A673 (cell line): ENCODE measurements around the gene SEC63. TPM values are rescaled to one million over a fixed set of nuclear protein-coding genes. Genes with fewer than 3 reads are reported as not detected.

Experiments used
- BruUV-seq: library from RNA; stranded (reverse); fragments of 400-500 nt; replicated peaks from 2 replicates; lab custom pipeline; 2021; lab: Mats Ljungman, UMichigan
- CTCF ChIA-PET: fragments of 300-600 bp; sonication (Branson Sonifier 250); formaldehyde crosslinking; loops from one replicate; lab custom pipeline; 2022; ENCODE audit warnings: antibody characterized with exemption; lab: Charles Lee
- POLR2A ChIA-PET: fragments of 300-600 bp; sonication (Branson Sonifier 250); formaldehyde crosslinking; loops from one replicate; lab custom pipeline; 2022; ENCODE audit warnings: antibody characterized with exemption; ENCODE audit not compliant: low non-redundant PET; lab: Charles Lee
- DNase-seq: peaks from one replicate; pipeline ENCODE4 v3.0.0-alpha.2; 2015; ENCODE audit warnings: low spot score
- H3K27ac ChIP-seq: fragments of 200-600 bp; sonication (generic); 2 replicates; pipeline ENCODE4 v1.5.1; 2016; ENCODE audit warnings: mixed run types, low read depth, mild to moderate bottlenecking, mixed read lengths, antibody characterized with exemption, low read length; ENCODE audit not compliant: poor library complexity, severe bottlenecking
- H3K27me3 ChIP-seq: fragments of 200-600 bp; sonication (generic); replicated peaks from 2 replicates; pipeline ENCODE4 v1.6.1; 2017; ENCODE audit warnings: mixed run types, low read depth, mild to moderate bottlenecking, mixed read lengths, antibody characterized with exemption, low read length; ENCODE audit not compliant: insufficient read depth, poor library complexity
- H3K36me3 ChIP-seq: fragments of 200-600 bp; sonication (generic); 2 replicates; pipeline ENCODE4 v1.6.1; 2016; ENCODE audit warnings: mixed run types, mild to moderate bottlenecking, mixed read lengths, antibody characterized with exemption, low read length; ENCODE audit not compliant: insufficient read depth, poor library complexity, severe bottlenecking
- H3K4me1 ChIP-seq: fragments of 200-600 bp; sonication (generic); 2 replicates; pipeline ENCODE4 v1.6.1; 2017; ENCODE audit warnings: mixed run types, mild to moderate bottlenecking, mixed read lengths, antibody characterized with exemption, low read length; ENCODE audit not compliant: insufficient read depth, poor library complexity, severe bottlenecking
- H3K4me3 ChIP-seq: fragments of 200-600 bp; sonication (generic); 2 replicates; pipeline ENCODE4 v1.5.1; 2016; ENCODE audit warnings: low read depth, mixed run types, mild to moderate bottlenecking, mixed read lengths, low read length; ENCODE audit not compliant: poor library complexity, severe bottlenecking
- H3K9me3 ChIP-seq: fragments of 200-600 bp; sonication (generic); 2 replicates; pipeline ENCODE4 v1.6.1; 2016; ENCODE audit warnings: mixed run types, low read depth, mild to moderate bottlenecking, mixed read lengths, antibody characterized with exemption, low read length; ENCODE audit not compliant: poor library complexity, severe bottlenecking
- EZH2 ChIP-seq: fragments of 200-600 bp; sonication (generic); IDR thresholded peaks from 2 replicates; pipeline ENCODE4 v1.6.1; 2017; ENCODE audit warnings: borderline replicate concordance, low read depth, mild to moderate bottlenecking, mixed read lengths, antibody characterized with exemption, low read length; ENCODE audit not compliant: poor library complexity, severe bottlenecking
- intact Hi-C: fragments of 100-400 bp; cut with micrococcal nuclease; formaldehyde crosslinking; loops from one replicate; pipeline ENCODE4 v1.10.0; 2022; ENCODE audit not compliant: unreplicated experiment
- total RNA-seq: library from RNA; stranded (reverse); gene quantifications from 2 replicates; pipeline ENCODE4 v1.2.3, GENCODE V29; 2021
- TF ChIP-seq, protein P1 (sequence below): fragments of 300-800, 200-600 bp; sonication (generic); conservative IDR thresholded peaks from 2 replicates; pipeline ENCODE4 v1.5.1; 2017; ENCODE audit warnings: low read depth, mild to moderate bottlenecking, antibody characterized with exemption, low read length, moderate library complexity, mixed read lengths

SEC63 gene
- total RNA-seq, 1 experiment from 2014 or later = 159 TPM

DNA sequence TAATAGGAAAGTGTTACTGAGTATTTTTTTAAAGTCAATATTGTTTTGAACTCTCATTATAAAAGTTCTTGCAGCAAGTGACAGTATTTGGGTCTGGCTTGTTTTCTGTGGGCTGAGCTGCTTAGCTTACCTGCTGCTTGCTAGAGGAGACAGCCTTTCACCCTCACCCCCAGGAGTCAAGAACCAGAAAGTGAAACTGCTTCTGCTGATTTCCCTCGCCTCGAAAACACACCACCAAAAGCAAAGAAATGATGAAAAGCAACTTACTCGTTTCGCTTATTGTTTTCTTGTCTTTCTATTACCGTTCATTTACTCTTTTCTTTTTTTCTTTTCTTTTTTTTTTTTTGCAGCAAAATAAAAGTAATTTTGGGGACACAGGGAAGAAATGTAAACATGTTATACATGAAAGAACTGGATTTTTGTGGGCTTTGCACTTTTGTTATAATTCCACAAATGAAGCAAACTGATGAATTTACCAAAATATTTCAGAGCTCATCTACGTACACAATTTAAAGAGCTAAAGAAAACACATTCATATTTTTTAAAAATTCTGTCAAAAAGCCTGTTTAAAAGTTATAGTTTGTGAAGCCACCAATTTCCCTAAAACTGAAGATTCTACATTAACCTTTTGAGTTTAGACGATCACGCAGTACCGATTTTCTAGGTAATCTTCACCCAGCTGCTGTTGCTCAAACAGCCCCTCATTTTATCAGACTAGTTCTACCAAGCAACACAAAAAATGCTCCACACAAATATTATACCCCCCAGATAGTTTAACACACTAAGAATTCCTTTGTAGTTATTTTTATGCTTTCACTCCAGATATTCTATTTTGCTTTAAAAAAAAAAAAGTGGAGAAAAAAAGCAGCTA is 135.6 kb downstream of the SEC63 start:
- Histone ChIP-seq H3K4me3 (no peak overlapping the region), H3K4me1 (peaks cover 14% of the 10 kb centered on the region), H3K27me3 (peaks cover 16% of the 10 kb centered on the region), H3K36me3 (no peaks in the 10 kb centered on the region), H3K27ac (no peak overlapping the region), H3K9me3 (no peaks in the 10 kb centered on the region)
- TF ChIP-seq EZH2 = no peak
- intact Hi-C loops = no loop called here
- ChIA-PET POLR2A (no interaction called here), CTCF (no interaction called here)
- DNase-seq = no peak
- BruUV-seq = no TSS peak

DNA sequence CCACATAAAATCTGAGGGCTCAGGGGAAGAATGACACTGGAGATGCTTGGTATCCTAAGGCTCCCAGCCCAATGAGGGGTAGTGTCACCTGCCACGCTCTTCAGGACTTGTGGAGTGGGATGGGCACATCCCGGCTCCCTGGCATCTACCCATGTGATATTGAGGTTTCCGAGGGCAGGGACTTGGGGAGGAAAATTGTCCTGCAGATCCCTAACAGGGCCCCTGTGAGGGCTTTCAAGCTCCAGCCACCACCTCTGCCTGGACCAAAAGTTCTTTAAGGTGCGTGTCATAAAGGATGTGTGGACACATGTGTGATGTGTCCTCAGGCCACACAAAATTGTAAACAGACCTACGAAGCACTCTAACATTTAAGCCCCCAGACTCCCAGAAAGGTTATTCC is 136.4 kb downstream of the SEC63 start:
- H3K4me3 ChIP-seq = no peak overlapping the region
- CTCF ChIA-PET = no interaction called here
- no peak overlapping the region for H3K27ac ChIP-seq
- H3K9me3 ChIP-seq = no peaks in the 10 kb centered on the region
- POLR2A ChIA-PET = no interaction called here
- DNase-seq = no peak
- H3K36me3 ChIP-seq = no peaks in the 10 kb centered on the region
- no peak for TF ChIP-seq EZH2
- TF ChIP-seq, protein P1, sequence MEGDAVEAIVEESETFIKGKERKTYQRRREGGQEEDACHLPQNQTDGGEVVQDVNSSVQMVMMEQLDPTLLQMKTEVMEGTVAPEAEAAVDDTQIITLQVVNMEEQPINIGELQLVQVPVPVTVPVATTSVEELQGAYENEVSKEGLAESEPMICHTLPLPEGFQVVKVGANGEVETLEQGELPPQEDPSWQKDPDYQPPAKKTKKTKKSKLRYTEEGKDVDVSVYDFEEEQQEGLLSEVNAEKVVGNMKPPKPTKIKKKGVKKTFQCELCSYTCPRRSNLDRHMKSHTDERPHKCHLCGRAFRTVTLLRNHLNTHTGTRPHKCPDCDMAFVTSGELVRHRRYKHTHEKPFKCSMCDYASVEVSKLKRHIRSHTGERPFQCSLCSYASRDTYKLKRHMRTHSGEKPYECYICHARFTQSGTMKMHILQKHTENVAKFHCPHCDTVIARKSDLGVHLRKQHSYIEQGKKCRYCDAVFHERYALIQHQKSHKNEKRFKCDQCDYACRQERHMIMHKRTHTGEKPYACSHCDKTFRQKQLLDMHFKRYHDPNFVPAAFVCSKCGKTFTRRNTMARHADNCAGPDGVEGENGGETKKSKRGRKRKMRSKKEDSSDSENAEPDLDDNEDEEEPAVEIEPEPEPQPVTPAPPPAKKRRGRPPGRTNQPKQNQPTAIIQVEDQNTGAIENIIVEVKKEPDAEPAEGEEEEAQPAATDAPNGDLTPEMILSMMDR = no peak
- peaks cover 14% of the 10 kb centered on the region for H3K4me1 ChIP-seq
- BruUV-seq = no TSS peak
- intact Hi-C loops = no loop called here
- H3K27me3 ChIP-seq = peaks cover 16% of the 10 kb centered on the region

DNA sequence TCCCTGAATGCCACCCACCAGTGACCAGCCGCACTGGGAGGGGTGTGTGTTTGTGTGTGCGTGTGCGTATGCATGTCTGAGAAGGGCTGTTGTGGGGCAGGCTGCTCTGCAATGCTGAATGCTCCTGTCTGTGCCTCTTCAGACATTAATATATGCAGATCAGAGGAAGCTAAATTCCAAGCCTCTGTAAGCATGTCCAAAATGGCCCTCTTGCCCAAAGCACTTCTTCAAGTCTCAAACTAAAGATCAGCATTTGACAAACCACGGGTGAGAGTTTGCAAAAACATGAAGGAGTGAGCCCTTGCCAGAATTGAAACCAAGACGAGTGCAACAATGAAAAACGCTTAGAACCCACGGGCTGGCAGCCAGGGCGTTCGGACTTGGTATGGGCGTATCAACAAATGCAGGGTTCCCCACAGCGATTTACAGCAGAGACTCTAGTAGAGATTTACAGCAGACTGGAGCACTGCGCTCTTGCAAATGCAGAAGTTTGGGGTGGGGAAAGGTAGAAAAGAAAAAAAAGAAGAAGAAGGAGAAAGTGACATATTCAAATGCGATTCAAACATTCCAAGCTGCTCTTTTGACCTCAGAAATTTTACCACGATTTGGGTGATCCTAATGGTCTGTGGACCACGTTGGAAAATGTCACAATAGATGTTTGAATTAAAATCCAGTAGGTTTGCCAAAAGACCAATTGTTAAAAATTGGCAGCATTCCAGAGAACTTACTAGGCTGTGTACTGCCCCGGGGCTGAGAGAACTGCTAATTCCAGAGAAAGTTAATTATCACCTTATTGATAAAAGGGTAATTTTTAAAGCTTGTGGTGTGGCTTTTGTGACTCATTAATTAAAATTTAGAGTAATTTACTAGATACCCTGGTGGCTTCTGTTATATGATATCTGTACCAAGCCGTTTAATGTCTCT is 137.4 kb downstream of the SEC63 start:
- Histone ChIP-seq H3K27me3 (peaks cover 16% of the 10 kb centered on the region), H3K4me1 (peaks cover 14% of the 10 kb centered on the region), H3K27ac (no peak overlapping the region), H3K4me3 (peak overlapping the region; percentile 30), H3K36me3 (no peaks in the 10 kb centered on the region), H3K9me3 (no peaks in the 10 kb centered on the region)
- ChIA-PET POLR2A (no interaction called here), CTCF (no interaction called here)
- intact Hi-C loops = no loop called here
- BruUV-seq = no TSS peak
- peak; percentile 48 for DNase-seq
- TF ChIP-seq, protein P1 = no peak
- TF ChIP-seq EZH2 = no peak
